ENCODE measurements around the gene SLC35F1.

SLC35F1 gene

GRCh38 chr6:118128755-118129154 is 221.7 kb downstream of the SLC35F1 start:
- no peak for DNase-seq

- DNase-seq = no peak
Measured at GRCh38 chr6:118134206-118134605, 227.1 kb downstream of the SLC35F1 start.

- DNase-seq = no peak
Measured at GRCh38 chr6:118134736-118135135, 227.7 kb downstream of the SLC35F1 start.

- DNase-seq = no peak
Measured at GRCh38 chr6:118135371-118135770, 228.3 kb downstream of the SLC35F1 start.

GRCh38 chr6:118141211-118141610 is 234.1 kb downstream of the SLC35F1 start:
- no peak for DNase-seq

GRCh38 chr6:118146584-118146983 is 239.5 kb downstream of the SLC35F1 start:
- no peak for DNase-seq

GRCh38 chr6:118147511-118147910 is 240.4 kb downstream of the SLC35F1 start:
- DNase-seq = no peak

- no peak for DNase-seq
Measured at GRCh38 chr6:118148561-118148960, 241.5 kb downstream of the SLC35F1 start.

GRCh38 chr6:118152524-118152923 is 245.5 kb downstream of the SLC35F1 start:
- no peak for DNase-seq

GRCh38 chr6:118161343-118161742 is 254.3 kb downstream of the SLC35F1 start:
- no peak for DNase-seq

- DNase-seq = no peak
Measured at GRCh38 chr6:118163542-118163941, 256.5 kb downstream of the SLC35F1 start.

- no peak for DNase-seq
Measured at GRCh38 chr6:118165500-118165899, 258.4 kb downstream of the SLC35F1 start.

GRCh38 chr6:118168421-118168820 is 261.4 kb downstream of the SLC35F1 start:
- no peak for DNase-seq

- DNase-seq = no peak
Measured at GRCh38 chr6:118171852-118172251, 264.8 kb downstream of the SLC35F1 start.

GRCh38 chr6:118174071-118174470 is 267.0 kb downstream of the SLC35F1 start:
- DNase-seq = no peak

GRCh38 chr6:118177720-118178119 is 270.7 kb downstream of the SLC35F1 start:
- no peak for DNase-seq

- no peak for DNase-seq
Measured at GRCh38 chr6:118179048-118179447, 272.0 kb downstream of the SLC35F1 start.

GRCh38 chr6:118186672-118187567 is 279.9 kb downstream of the SLC35F1 start:
- no peak for DNase-seq

GRCh38 chr6:118187568-118188164 is 280.6 kb downstream of the SLC35F1 start:
- no peak for DNase-seq

- no peak for DNase-seq
Measured at GRCh38 chr6:118188561-118188960, 281.5 kb downstream of the SLC35F1 start.

GRCh38 chr6:118197539-118197938 is 290.5 kb downstream of the SLC35F1 start:
- DNase-seq = no peak

- DNase-seq = no peak
Measured at GRCh38 chr6:118198746-118199145, 291.7 kb downstream of the SLC35F1 start.

- DNase-seq = no peak
Measured at GRCh38 chr6:118200160-118200559, 293.1 kb downstream of the SLC35F1 start.

GRCh38 chr6:118202517-118202916 is 295.5 kb downstream of the SLC35F1 start:
- DNase-seq = no peak

All from activated CD4-positive, CD25-positive, alpha-beta regulatory T cell (primary cell).